Measurements from ENCODE around the gene CFAP20DC. TPM values are rescaled to one million over a fixed set of nuclear protein-coding genes. Genes with fewer than 3 reads are reported as not detected.

CFAP20DC gene
- total and polyA plus RNA-seq, 2 of the 13 experiments (the other 11 are each of a cell fraction or from before 2014, with no cell fraction given): not detected

DNA sequence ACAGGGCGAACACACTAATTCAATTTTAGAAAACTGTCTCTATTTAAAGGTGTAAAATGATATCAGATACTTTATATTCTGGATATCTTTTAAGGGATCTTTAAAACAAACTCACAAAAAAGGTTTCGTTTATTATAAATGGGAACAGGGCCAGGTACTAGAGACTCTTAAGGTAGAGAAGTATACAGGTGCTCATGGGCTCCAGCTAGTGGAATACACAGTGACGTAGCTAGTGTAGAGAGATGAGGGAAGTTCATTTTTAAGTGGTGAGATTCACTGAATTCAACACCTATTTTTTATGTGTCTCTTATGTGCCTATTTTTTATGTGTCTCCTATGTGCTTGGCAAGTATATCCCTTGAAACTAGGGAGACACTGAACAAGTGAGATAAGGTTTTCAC, 250.6 kb downstream of the CFAP20DC start (continued):
- TF ChIP-seq, protein P1, sequence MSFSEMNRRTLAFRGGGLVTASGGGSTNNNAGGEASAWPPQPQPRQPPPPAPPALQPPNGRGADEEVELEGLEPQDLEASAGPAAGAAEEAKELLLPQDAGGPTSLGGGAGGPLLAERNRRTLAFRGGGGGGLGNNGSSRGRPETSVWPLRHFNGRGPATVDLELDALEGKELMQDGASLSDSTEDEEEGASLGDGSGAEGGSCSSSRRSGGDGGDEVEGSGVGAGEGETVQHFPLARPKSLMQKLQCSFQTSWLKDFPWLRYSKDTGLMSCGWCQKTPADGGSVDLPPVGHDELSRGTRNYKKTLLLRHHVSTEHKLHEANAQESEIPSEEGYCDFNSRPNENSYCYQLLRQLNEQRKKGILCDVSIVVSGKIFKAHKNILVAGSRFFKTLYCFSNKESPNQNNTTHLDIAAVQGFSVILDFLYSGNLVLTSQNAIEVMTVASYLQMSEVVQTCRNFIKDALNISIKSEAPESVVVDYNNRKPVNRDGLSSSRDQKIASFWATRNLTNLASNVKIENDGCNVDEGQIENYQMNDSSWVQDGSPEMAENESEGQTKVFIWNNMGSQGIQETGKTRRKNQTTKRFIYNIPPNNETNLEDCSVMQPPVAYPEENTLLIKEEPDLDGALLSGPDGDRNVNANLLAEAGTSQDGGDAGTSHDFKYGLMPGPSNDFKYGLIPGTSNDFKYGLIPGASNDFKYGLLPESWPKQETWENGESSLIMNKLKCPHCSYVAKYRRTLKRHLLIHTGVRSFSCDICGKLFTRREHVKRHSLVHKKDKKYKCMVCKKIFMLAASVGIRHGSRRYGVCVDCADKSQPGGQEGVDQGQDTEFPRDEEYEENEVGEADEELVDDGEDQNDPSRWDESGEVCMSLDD (CRISPR knock-in tag; IDR thresholded peaks at IDR 0.05; ENCODE audit: borderline replicate concordance): no peak
- TF ChIP-seq TOE1 (CRISPR knock-in tag; IDR thresholded peaks at IDR 0.05): no peak

GRCh38 chr3:58798312-58798711, 251.5 kb downstream of the CFAP20DC start:
- ChIA-PET POLR2A (no interaction called here), CTCF (ENCODE audit: low intra/inter-chr PET ratio, low total read pairs) (no interaction called here)
- Histone ChIP-seq H3K4me3 (replicated peaks in 1 of 3; ENCODE audit: insufficient read depth in 1 of 3, low read depth in 2 of 3, low read length in 3 of 3) (no peak overlapping the region), H2AFZ (ENCODE audit: low read length) (no peak overlapping the region), H3K4me2 (ENCODE audit: low read depth, low read length) (no peak overlapping the region), H3K27ac (ENCODE audit: extremely low read length, insufficient read depth, low read length) (no peak overlapping the region), H3K9me3 (ENCODE audit: low read length) (no peaks in the 10 kb centered on the region), H3K27me3 (ENCODE audit: control insufficient read depth in 1 of 2, insufficient read depth in 2 of 2, low read length in 2 of 2) (peaks cover 0 to 1% of the 10 kb centered on the region in 2 experiments; a peak in 1 of 5 replicates), H3K36me3 (replicated peaks in 1 of 2; ENCODE audit: control insufficient read depth in 1 of 2, insufficient read depth in 2 of 2, low read length in 2 of 2) (no peaks in the 10 kb centered on the region), H4K20me1 (ENCODE audit: insufficient read depth, low read length) (no peaks in the 10 kb centered on the region), H3K79me2 (ENCODE audit: insufficient read depth, low read length) (no peaks in the 10 kb centered on the region), H3K4me1 (ENCODE audit: insufficient read depth, low read length) (peaks cover 12% of the 10 kb centered on the region; the same call in 1 of the 2 replicates), H3K9ac (ENCODE audit: insufficient read depth, low read depth, low read length) (no peak overlapping the region)
- DNase-seq (ENCODE audit: low spot score) (no peak), FAIRE-seq (no peak), ATAC-seq (no peak)
- BruUV-seq (replicated peaks): no TSS peak
- WGBS (ENCODE audit: low lambda C conversion rate): 0% methylated on average over 2 of the region's 2 CpGs
- TF ChIP-seq EP300 (IDR thresholded peaks at IDR 0.05; ENCODE audit: low read depth in 2 of 2, low read length in 2 of 2): no peak
- TF ChIP-seq EP300 (CRISPR knock-in tag; IDR thresholded peaks at IDR 0.05; ENCODE audit: borderline replicate concordance): no peak
- TF ChIP-seq HOXA7 (CRISPR knock-in tag; IDR thresholded peaks at IDR 0.05): no peak
- TF ChIP-seq DDIT3 (CRISPR knock-in tag; IDR thresholded peaks at IDR 0.05): no peak
- TF ChIP-seq HOXA5 (CRISPR knock-in tag; IDR thresholded peaks at IDR 0.05): no peak
- TF ChIP-seq, protein P2, sequence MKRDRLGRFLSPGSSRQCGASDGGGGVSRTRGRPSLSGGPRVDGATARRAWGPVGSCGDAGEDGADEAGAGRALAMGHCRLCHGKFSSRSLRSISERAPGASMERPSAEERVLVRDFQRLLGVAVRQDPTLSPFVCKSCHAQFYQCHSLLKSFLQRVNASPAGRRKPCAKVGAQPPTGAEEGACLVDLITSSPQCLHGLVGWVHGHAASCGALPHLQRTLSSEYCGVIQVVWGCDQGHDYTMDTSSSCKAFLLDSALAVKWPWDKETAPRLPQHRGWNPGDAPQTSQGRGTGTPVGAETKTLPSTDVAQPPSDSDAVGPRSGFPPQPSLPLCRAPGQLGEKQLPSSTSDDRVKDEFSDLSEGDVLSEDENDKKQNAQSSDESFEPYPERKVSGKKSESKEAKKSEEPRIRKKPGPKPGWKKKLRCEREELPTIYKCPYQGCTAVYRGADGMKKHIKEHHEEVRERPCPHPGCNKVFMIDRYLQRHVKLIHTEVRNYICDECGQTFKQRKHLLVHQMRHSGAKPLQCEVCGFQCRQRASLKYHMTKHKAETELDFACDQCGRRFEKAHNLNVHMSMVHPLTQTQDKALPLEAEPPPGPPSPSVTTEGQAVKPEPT (CRISPR knock-in tag; IDR thresholded peaks at IDR 0.05; ENCODE audit: low read depth): no peak
- no peak for TF ChIP-seq TRIM24 (CRISPR knock-in tag; IDR thresholded peaks at IDR 0.05)
- no peak for TF ChIP-seq SIX4 (CRISPR knock-in tag; IDR thresholded peaks at IDR 0.05)
- no peak for TF ChIP-seq HMGXB4 (CRISPR knock-in tag; IDR thresholded peaks at IDR 0.05; ENCODE audit: borderline replicate concordance in 1 of 2, low read depth in 1 of 2)
- no peak for TF ChIP-seq ZNF160 (CRISPR knock-in tag; IDR thresholded peaks at IDR 0.05)
- intact Hi-C loops (cut with micrococcal nuclease; ENCODE audit: unreplicated experiment): no loop called here
- in situ Hi-C loops (cut with HindIII; ENCODE audit: extremely low pct_ligation_motif_present, low pct_unique_long_range_greater_than_20kb): no loop called here

Measured in HepG2 (cell line).